HL-60 (cell line): ENCODE measurements around the gene NDUFA3.

ENCODE experiments used
- GABPA ChIP-seq: IDR thresholded peaks from 2 replicates; pipeline ENCODE4 v1.6.1; 2012; ENCODE audit warnings: low read depth
- POLR2AphosphoS5 ChIP-seq: IDR thresholded peaks from 2 replicates; pipeline ENCODE4 v1.6.1; 2012; ENCODE audit warnings: low read depth
- TF ChIP-seq, protein P1 (sequence below): IDR thresholded peaks from one replicate; pipeline ENCODE4 v1.5.1; 2011; ENCODE audit warnings: low read length, control low read depth, inconsistent platforms; ENCODE audit not compliant: insufficient read depth
- TF ChIP-seq, protein P2 (sequence below): IDR thresholded peaks from 2 replicates; pipeline ENCODE4 v1.6.1; 2012; ENCODE audit warnings: low read depth; ENCODE audit not compliant: insufficient replicate concordance

DNA sequence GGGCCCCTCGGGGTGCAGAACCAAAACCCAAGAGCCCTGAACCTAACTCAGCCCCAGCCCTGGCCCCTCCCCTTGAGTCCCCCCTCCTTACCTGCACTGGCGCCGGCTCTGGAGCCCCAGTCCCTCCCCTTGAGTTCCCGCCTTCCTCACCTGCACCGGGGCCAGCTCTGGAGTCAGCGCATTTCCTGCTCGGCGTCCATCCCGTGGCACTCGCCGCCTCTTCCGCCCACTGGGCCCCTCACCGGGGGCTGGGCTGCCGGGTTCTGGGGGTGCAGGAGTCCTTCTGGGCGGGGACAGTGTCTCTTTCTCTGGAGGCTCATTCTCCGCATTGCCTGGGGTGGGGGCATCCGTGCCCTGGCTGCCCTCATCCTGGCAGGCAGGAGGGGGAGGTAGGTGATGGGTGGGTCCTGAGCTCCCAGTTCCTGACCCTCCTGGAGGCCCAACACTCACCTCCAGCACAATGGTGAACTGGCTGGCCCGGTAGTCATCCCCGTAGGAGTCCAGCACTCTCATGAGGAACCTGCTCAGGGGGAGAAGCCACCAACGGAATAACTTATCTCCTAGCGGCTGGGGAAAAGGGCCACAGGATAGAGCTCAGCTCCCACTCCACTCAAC, 5.3 kb downstream of the NDUFA3 start:
- TF ChIP-seq, protein P1, sequence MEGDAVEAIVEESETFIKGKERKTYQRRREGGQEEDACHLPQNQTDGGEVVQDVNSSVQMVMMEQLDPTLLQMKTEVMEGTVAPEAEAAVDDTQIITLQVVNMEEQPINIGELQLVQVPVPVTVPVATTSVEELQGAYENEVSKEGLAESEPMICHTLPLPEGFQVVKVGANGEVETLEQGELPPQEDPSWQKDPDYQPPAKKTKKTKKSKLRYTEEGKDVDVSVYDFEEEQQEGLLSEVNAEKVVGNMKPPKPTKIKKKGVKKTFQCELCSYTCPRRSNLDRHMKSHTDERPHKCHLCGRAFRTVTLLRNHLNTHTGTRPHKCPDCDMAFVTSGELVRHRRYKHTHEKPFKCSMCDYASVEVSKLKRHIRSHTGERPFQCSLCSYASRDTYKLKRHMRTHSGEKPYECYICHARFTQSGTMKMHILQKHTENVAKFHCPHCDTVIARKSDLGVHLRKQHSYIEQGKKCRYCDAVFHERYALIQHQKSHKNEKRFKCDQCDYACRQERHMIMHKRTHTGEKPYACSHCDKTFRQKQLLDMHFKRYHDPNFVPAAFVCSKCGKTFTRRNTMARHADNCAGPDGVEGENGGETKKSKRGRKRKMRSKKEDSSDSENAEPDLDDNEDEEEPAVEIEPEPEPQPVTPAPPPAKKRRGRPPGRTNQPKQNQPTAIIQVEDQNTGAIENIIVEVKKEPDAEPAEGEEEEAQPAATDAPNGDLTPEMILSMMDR = no peak
- TF ChIP-seq GABPA (no peak), POLR2AphosphoS5 (no peak)
- TF ChIP-seq, protein P2, sequence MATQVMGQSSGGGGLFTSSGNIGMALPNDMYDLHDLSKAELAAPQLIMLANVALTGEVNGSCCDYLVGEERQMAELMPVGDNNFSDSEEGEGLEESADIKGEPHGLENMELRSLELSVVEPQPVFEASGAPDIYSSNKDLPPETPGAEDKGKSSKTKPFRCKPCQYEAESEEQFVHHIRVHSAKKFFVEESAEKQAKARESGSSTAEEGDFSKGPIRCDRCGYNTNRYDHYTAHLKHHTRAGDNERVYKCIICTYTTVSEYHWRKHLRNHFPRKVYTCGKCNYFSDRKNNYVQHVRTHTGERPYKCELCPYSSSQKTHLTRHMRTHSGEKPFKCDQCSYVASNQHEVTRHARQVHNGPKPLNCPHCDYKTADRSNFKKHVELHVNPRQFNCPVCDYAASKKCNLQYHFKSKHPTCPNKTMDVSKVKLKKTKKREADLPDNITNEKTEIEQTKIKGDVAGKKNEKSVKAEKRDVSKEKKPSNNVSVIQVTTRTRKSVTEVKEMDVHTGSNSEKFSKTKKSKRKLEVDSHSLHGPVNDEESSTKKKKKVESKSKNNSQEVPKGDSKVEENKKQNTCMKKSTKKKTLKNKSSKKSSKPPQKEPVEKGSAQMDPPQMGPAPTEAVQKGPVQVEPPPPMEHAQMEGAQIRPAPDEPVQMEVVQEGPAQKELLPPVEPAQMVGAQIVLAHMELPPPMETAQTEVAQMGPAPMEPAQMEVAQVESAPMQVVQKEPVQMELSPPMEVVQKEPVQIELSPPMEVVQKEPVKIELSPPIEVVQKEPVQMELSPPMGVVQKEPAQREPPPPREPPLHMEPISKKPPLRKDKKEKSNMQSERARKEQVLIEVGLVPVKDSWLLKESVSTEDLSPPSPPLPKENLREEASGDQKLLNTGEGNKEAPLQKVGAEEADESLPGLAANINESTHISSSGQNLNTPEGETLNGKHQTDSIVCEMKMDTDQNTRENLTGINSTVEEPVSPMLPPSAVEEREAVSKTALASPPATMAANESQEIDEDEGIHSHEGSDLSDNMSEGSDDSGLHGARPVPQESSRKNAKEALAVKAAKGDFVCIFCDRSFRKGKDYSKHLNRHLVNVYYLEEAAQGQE = no peak
